Activated CD4-positive, CD25-positive, alpha-beta regulatory T cell treated with anti-CD3 and anti-CD28 coated beads, Interleukin-2, amount 50 U/mL, for 16 hours (primary cell): Measurements from ENCODE around the gene COL24A1.

Source experiments
- DNase-seq: peaks from one replicate; pipeline ENCODE4 v3.0.0-alpha.2; 2020; ENCODE audit warnings: low read depth, low spot score

The COL24A1 gene

GRCh38 chr1:85689775-85690404 lies 466.7 kb downstream of the COL24A1 start:
- no peak for DNase-seq

GRCh38 chr1:85683292-85684025 lies 473.1 kb downstream of the COL24A1 start:
- no peak for DNase-seq

GRCh38 chr1:85681087-85681486 lies 475.5 kb downstream of the COL24A1 start:
- DNase-seq, result no peak
